Esophagus mucosa (tissue), 1 donor: ENCODE data around the gene PAX6. TPM values are rescaled to one million over a fixed set of nuclear protein-coding genes. Genes with fewer than 3 reads are reported as not detected.

ENCODE experiments used
- ATAC-seq: fragments of 200-7000 bp; cut with Tn5 transposase; one replicate; pipeline ENCODE4 v1.9.1; 2020
- total RNA-seq: library from RNA; stranded (reverse); gene quantifications from one replicate; pipeline ENCODE4 v1.2.4, GENCODE V29; 2023
- donor health status: DM: yes; HTN: yes; CAD: no.

PAX6 gene
- total RNA-seq, 1 donor from 2014 or later = not detected

GRCh38 chr11:31807799-31808667 is 3.1 kb downstream of the PAX6 start:
- no peak for ATAC-seq

- no peak for ATAC-seq
These were observed 4.0 kb downstream of the PAX6 start for GRCh38 chr11:31806928-31807798.

- no peak for ATAC-seq
These were observed 4.8 kb downstream of the PAX6 start for GRCh38 chr11:31806186-31806927.

- no peak for ATAC-seq
These were observed 5.4 kb downstream of the PAX6 start for GRCh38 chr11:31805629-31806185.

GRCh38 chr11:31805037-31805628 is 6.0 kb downstream of the PAX6 start:
- ATAC-seq = no peak

GRCh38 chr11:31804312-31805036 is 6.6 kb downstream of the PAX6 start:
- no peak for ATAC-seq

GRCh38 chr11:31803813-31804311 is 7.3 kb downstream of the PAX6 start:
- no peak for ATAC-seq

GRCh38 chr11:31802990-31803812 is 7.9 kb downstream of the PAX6 start:
- ATAC-seq = no peak

- no peak for ATAC-seq
These were observed 8.5 kb downstream of the PAX6 start for GRCh38 chr11:31802609-31802989.

- ATAC-seq = no peak
These were observed 9.0 kb downstream of the PAX6 start for GRCh38 chr11:31802000-31802551.

- no peak for ATAC-seq
These were observed 9.8 kb downstream of the PAX6 start for GRCh38 chr11:31801298-31801702.

- no peak for ATAC-seq
These were observed 10.5 kb downstream of the PAX6 start for GRCh38 chr11:31800398-31801265.

GRCh38 chr11:31799435-31800397 is 11.4 kb downstream of the PAX6 start:
- no peak for ATAC-seq

GRCh38 chr11:31798554-31799434 is 12.3 kb downstream of the PAX6 start:
- peak; percentile 29 for ATAC-seq

GRCh38 chr11:31798057-31798553 is 13.0 kb downstream of the PAX6 start:
- ATAC-seq = no peak
